AG04449 (cell line): Measurements from ENCODE around the gene AGT.
A peak's percentile ranks its signal among the peaks of the same experiment; 100 is the strongest.

Experiments used
- CTCF ChIA-PET: fragments of 350-600 bp; formaldehyde crosslinking; extraction: SDS; loops from one replicate; lab custom pipeline; 2021; ENCODE audit warnings: antibody characterized with exemption; lab: Yijun Ruan, JAX
- POLR2A ChIA-PET: fragments of 400-600, 350-600 bp; formaldehyde crosslinking; extraction: SDS; loops from one replicate; lab custom pipeline; 2020; ENCODE audit warnings: antibody characterized with exemption, inconsistent platforms; lab: Yijun Ruan, JAX
- DNase-seq: peaks from one replicate; pipeline ENCODE4 v3.0.0-alpha.2; 2010; ENCODE audit warnings: low read depth, low spot score
- H3K4me3 ChIP-seq: 2 replicates; pipeline ENCODE4 v1.5.1; 2011; ENCODE audit warnings: low read depth, mild to moderate bottlenecking, control low read depth, low read length
- CTCF ChIP-seq: IDR thresholded peaks from one replicate; pipeline ENCODE4 v1.5.1; 2011; ENCODE audit warnings: mild to moderate bottlenecking, moderate library complexity, low read length, control low read depth, inconsistent platforms; ENCODE audit not compliant: insufficient read depth; ENCODE audit errors: missing control alignments

The AGT gene

GRCh38 chr1:230757856-230758708 lies 44.2 kb upstream of the AGT start:
- no peak for DNase-seq
- H3K4me3 ChIP-seq = no peak overlapping the region
- ChIA-PET POLR2A (no interaction called here), CTCF (interaction anchor here (1.3 to 1.7 kb wide), 2 partner anchors 12 to 15 kb away, joined by 5 to 6 read pairs; no protein-coding TSS in a partner anchor)
- no peak for TF ChIP-seq CTCF

- H3K4me3 ChIP-seq = no peak overlapping the region
- no peak for DNase-seq
- CTCF ChIA-PET = interaction anchor here (1.4 kb wide), 1 partner anchor 111 kb away, joined by 4 read pairs; no protein-coding TSS in a partner anchor
- TF ChIP-seq CTCF = no peak
- POLR2A ChIA-PET = interaction anchor here (0.6 kb wide), 1 partner anchor 14 kb away, joined by 3 read pairs; no protein-coding TSS in a partner anchor
Observed at GRCh38 chr1:230754796-230755195, 40.9 kb upstream of the AGT start.

GRCh38 chr1:230753586-230754251 lies 39.8 kb upstream of the AGT start:
- TF ChIP-seq CTCF = no peak
- H3K4me3 ChIP-seq = peak overlapping the region; percentile 33; the same call in 1 of the 2 replicates
- ChIA-PET CTCF (interaction anchor here (0.7 to 1.0 kb wide), 3 partner anchors 43 to 112 kb away, joined by 3 read pairs; no protein-coding TSS in a partner anchor), POLR2A (no interaction called here)
- DNase-seq = no peak

GRCh38 chr1:230753191-230753585 lies 39.3 kb upstream of the AGT start:
- no peak for DNase-seq
- no peak overlapping the region for H3K4me3 ChIP-seq
- TF ChIP-seq CTCF = no peak
- POLR2A ChIA-PET = no interaction called here
- CTCF ChIA-PET = interaction anchor here (0.7 to 1.0 kb wide), 4 partner anchors 20 to 111 kb away, joined by 3 read pairs; no protein-coding TSS in a partner anchor

GRCh38 chr1:230752407-230752806 lies 38.5 kb upstream of the AGT start:
- H3K4me3 ChIP-seq = no peak overlapping the region
- ChIA-PET POLR2A (no interaction called here), CTCF (interaction anchor here (0.8 kb wide), 1 partner anchor 20 kb away, joined by 3 read pairs; no protein-coding TSS in a partner anchor)
- DNase-seq = no peak
- TF ChIP-seq CTCF = no peak
